DMS114 treated with DMSO at 0.1 percent for 48 hours (cell line): Measurements from ENCODE around the gene CLRN1.

Experiments
- DNase-seq: peaks from one replicate; lab custom pipeline; 2025; ENCODE audit not compliant: unreplicated experiment; lab: John Stamatoyannopoulos, UW

Gene CLRN1

GRCh38 chr3:150925751-150926201 is 46.8 kb downstream of the CLRN1 start:
- no peak for DNase-seq

GRCh38 chr3:150922611-150923010 is 49.9 kb downstream of the CLRN1 start:
- no peak for DNase-seq

GRCh38 chr3:150921209-150921608 is 51.3 kb downstream of the CLRN1 start:
- DNase-seq, result no peak

GRCh38 chr3:150920236-150920635 is 52.3 kb downstream of the CLRN1 start:
- no peak for DNase-seq

GRCh38 chr3:150917951-150918350 is 54.6 kb downstream of the CLRN1 start:
- no peak for DNase-seq

- no peak for DNase-seq
Measured at GRCh38 chr3:150913133-150913922, 59.2 kb downstream of the CLRN1 start.

GRCh38 chr3:150912501-150912900 is 60.0 kb downstream of the CLRN1 start:
- no peak for DNase-seq

- no peak for DNase-seq
Measured at GRCh38 chr3:150911771-150912170, 60.8 kb downstream of the CLRN1 start.

- DNase-seq, result no peak
Measured at GRCh38 chr3:150906461-150906860, 66.1 kb downstream of the CLRN1 start.

GRCh38 chr3:150905746-150906145 is 66.8 kb downstream of the CLRN1 start:
- DNase-seq, result no peak

- no peak for DNase-seq
Measured at GRCh38 chr3:150905339-150905738, 67.2 kb downstream of the CLRN1 start, which contains the start of gene MINDY4B. MINDY4B (minus strand) TSS chr3:150905439; CDS start chr3:150905439, 0 bp downstream.

GRCh38 chr3:150902988-150903387 is 69.5 kb downstream of the CLRN1 start:
- no peak for DNase-seq

GRCh38 chr3:150901793-150902192 is 70.7 kb downstream of the CLRN1 start:
- DNase-seq, result no peak

GRCh38 chr3:150899141-150899540 is 73.4 kb downstream of the CLRN1 start:
- DNase-seq, result no peak

- no peak for DNase-seq
Measured at GRCh38 chr3:150898046-150898754, 74.3 kb downstream of the CLRN1 start.

- no peak for DNase-seq
Measured at GRCh38 chr3:150897592-150897991, 74.9 kb downstream of the CLRN1 start.

GRCh38 chr3:150890831-150891230 is 81.7 kb downstream of the CLRN1 start:
- no peak for DNase-seq

GRCh38 chr3:150890295-150890694 is 82.2 kb downstream of the CLRN1 start:
- DNase-seq, result no peak

GRCh38 chr3:150889106-150889505 is 83.4 kb downstream of the CLRN1 start:
- no peak for DNase-seq

GRCh38 chr3:150887031-150887430 is 85.5 kb downstream of the CLRN1 start:
- no peak for DNase-seq

GRCh38 chr3:150885535-150885934 is 87.0 kb downstream of the CLRN1 start:
- DNase-seq, result no peak

GRCh38 chr3:150878996-150879575 is 93.4 kb downstream of the CLRN1 start:
- DNase-seq, result no peak
